Mucosa of rectum (tissue), 2 donors: ENCODE data around the gene ZNF157.

Source experiments
- H3K27ac ChIP-seq, 2 donors: one replicate each; pipeline ENCODE4 v1.7.0; 2013; ENCODE audit warnings: inconsistent platforms in 2 of 2, low read depth in 2 of 2, low read length in 2 of 2
- H3K27me3 ChIP-seq, 2 donors: one replicate each; pipeline ENCODE4 v1.7.0; 2013; ENCODE audit warnings: low read length in 2 of 2; ENCODE audit not compliant: control insufficient read depth in 2 of 2, insufficient read depth in 2 of 2
- H3K36me3 ChIP-seq, 2 donors: one replicate each; pipeline ENCODE4 v1.7.0; 2013; ENCODE audit warnings: low read length in 2 of 2; ENCODE audit not compliant: control insufficient read depth in 2 of 2, insufficient read depth in 2 of 2
- H3K4me1 ChIP-seq, 2 donors: one replicate each; pipeline ENCODE4 v1.7.0; 2013; ENCODE audit warnings: low read length in 2 of 2, mild to moderate bottlenecking in 1 of 2; ENCODE audit not compliant: control insufficient read depth in 2 of 2, insufficient read depth in 2 of 2
- H3K4me3 ChIP-seq, 2 donors: one replicate each; pipeline ENCODE4 v1.7.0; 2013; ENCODE audit warnings: low read length in 2 of 2
- H3K9ac ChIP-seq, 2 donors: one replicate each; pipeline ENCODE4 v1.7.0; 2013; ENCODE audit warnings: low read length in 2 of 2, low read depth in 1 of 2, mild to moderate bottlenecking in 1 of 2
- H3K9me3 ChIP-seq, 2 donors: one replicate each; pipeline ENCODE4 v1.7.0; 2013; ENCODE audit warnings: low read length in 2 of 2; ENCODE audit not compliant: control insufficient read depth in 2 of 2
- donor health status: healthy.
- donor health status: Normal muscosa, but diverticular disease.

ZNF157 gene

GRCh38 chrX:47430925-47431324 lies 60.5 kb downstream of the ZNF157 start:
- peaks cover 0 to 4% of the 10 kb centered on the region in 2 donors for H3K9me3 ChIP-seq
- H3K9ac ChIP-seq, result no peak overlapping the region
- no peak overlapping the region for H3K27ac ChIP-seq
- H3K4me3 ChIP-seq, result no peak overlapping the region
- no peaks in the 10 kb centered on the region for H3K27me3 ChIP-seq
- no peaks in the 10 kb centered on the region for H3K36me3 ChIP-seq
- no peaks in the 10 kb centered on the region for H3K4me1 ChIP-seq

- H3K27ac ChIP-seq, result no peak overlapping the region
- no peak overlapping the region for H3K9ac ChIP-seq
- peaks cover 25 to 27% of the 10 kb centered on the region in 2 donors for H3K9me3 ChIP-seq
- peaks cover 0 to 2% of the 10 kb centered on the region in 2 donors for H3K27me3 ChIP-seq
- no peaks in the 10 kb centered on the region for H3K4me1 ChIP-seq
- H3K36me3 ChIP-seq, result peaks cover 23 to 28% of the 10 kb centered on the region in 2 donors
- H3K4me3 ChIP-seq, result no peak overlapping the region
Measured at GRCh38 chrX:47446431-47446830, 76.1 kb downstream of the ZNF157 start.

GRCh38 chrX:47446971-47447370 lies 76.6 kb downstream of the ZNF157 start:
- H3K36me3 ChIP-seq, result peaks cover 25 to 28% of the 10 kb centered on the region in 2 donors
- H3K4me1 ChIP-seq, result no peaks in the 10 kb centered on the region
- H3K4me3 ChIP-seq, result no peak overlapping the region
- no peak overlapping the region for H3K9ac ChIP-seq
- H3K9me3 ChIP-seq, result peaks cover 25 to 27% of the 10 kb centered on the region in 2 donors
- H3K27me3 ChIP-seq, result peaks cover 0 to 2% of the 10 kb centered on the region in 2 donors
- no peak overlapping the region for H3K27ac ChIP-seq

- Histone ChIP-seq H3K4me1 (no peaks in the 10 kb centered on the region), H3K36me3 (peaks cover 27 to 32% of the 10 kb centered on the region in 2 donors), H3K27me3 (peaks cover 0 to 2% of the 10 kb centered on the region in 2 donors), H3K9ac (no peak overlapping the region), H3K4me3 (no peak overlapping the region), H3K9me3 (peaks cover 25 to 27% of the 10 kb centered on the region in 2 donors), H3K27ac (no peak overlapping the region)
Measured at GRCh38 chrX:47447607-47448006, 77.2 kb downstream of the ZNF157 start.

- Histone ChIP-seq H3K36me3 (peaks cover 27 to 32% of the 10 kb centered on the region in 2 donors), H3K9me3 (peaks cover 25 to 27% of the 10 kb centered on the region in 2 donors), H3K27me3 (peaks cover 0 to 2% of the 10 kb centered on the region in 2 donors), H3K27ac (no peak overlapping the region), H3K4me3 (no peak overlapping the region), H3K4me1 (no peaks in the 10 kb centered on the region), H3K9ac (no peak overlapping the region)
Measured at GRCh38 chrX:47448165-47448806, 77.9 kb downstream of the ZNF157 start.

GRCh38 chrX:47452112-47452511 lies 81.7 kb downstream of the ZNF157 start:
- no peaks in the 10 kb centered on the region for H3K27me3 ChIP-seq
- no peak overlapping the region for H3K9ac ChIP-seq
- no peak overlapping the region for H3K27ac ChIP-seq
- H3K9me3 ChIP-seq, result peaks cover 20 to 23% of the 10 kb centered on the region in 2 donors
- no peaks in the 10 kb centered on the region for H3K4me1 ChIP-seq
- no peak overlapping the region for H3K4me3 ChIP-seq
- H3K36me3 ChIP-seq, result peaks cover 35 to 37% of the 10 kb centered on the region in 2 donors

- no peak overlapping the region for H3K9ac ChIP-seq
- H3K36me3 ChIP-seq, result peaks cover 12% of the 10 kb centered on the region in 2 donors
- no peaks in the 10 kb centered on the region for H3K4me1 ChIP-seq
- H3K4me3 ChIP-seq, result no peak overlapping the region
- H3K27ac ChIP-seq, result no peak overlapping the region
- no peaks in the 10 kb centered on the region for H3K27me3 ChIP-seq
- H3K9me3 ChIP-seq, result no peaks in the 10 kb centered on the region
Measured at GRCh38 chrX:47456080-47456479, 85.7 kb downstream of the ZNF157 start.

- H3K4me1 ChIP-seq, result no peaks in the 10 kb centered on the region
Measured at GRCh38 chrX:47458528-47458927, 88.2 kb downstream of the ZNF157 start.

GRCh38 chrX:47460561-47460960 lies 90.2 kb downstream of the ZNF157 start:
- Histone ChIP-seq H3K9me3 (no peaks in the 10 kb centered on the region), H3K27me3 (no peaks in the 10 kb centered on the region), H3K36me3 (peaks cover 0 to 12% of the 10 kb centered on the region in 2 donors), H3K9ac (no peak overlapping the region), H3K27ac (no peak overlapping the region), H3K4me3 (no peak overlapping the region), H3K4me1 (no peaks in the 10 kb centered on the region)

More at GRCh38 chrX:47458528-47458927, 88.2 kb downstream of the ZNF157 start:
- Histone ChIP-seq H3K9ac (no peak overlapping the region), H3K9me3 (no peaks in the 10 kb centered on the region), H3K27ac (no peak overlapping the region), H3K4me3 (no peak overlapping the region), H3K36me3 (peaks cover 5 to 9% of the 10 kb centered on the region in 2 donors), H3K27me3 (no peaks in the 10 kb centered on the region)
